Erythroblast (primary cell): Measurements from ENCODE around the gene KIF17.

Experiments
- GATA1 ChIP-seq: IDR thresholded peaks from 2 replicates; pipeline ENCODE4 v1.6.1; 2011; ENCODE audit warnings: low read depth, mild to moderate bottlenecking, control low read depth, low read length, moderate library complexity
- POLR2A ChIP-seq: IDR thresholded peaks from 2 replicates; pipeline ENCODE4 v1.6.1; 2011; ENCODE audit warnings: mild to moderate bottlenecking, low read length

DNA sequence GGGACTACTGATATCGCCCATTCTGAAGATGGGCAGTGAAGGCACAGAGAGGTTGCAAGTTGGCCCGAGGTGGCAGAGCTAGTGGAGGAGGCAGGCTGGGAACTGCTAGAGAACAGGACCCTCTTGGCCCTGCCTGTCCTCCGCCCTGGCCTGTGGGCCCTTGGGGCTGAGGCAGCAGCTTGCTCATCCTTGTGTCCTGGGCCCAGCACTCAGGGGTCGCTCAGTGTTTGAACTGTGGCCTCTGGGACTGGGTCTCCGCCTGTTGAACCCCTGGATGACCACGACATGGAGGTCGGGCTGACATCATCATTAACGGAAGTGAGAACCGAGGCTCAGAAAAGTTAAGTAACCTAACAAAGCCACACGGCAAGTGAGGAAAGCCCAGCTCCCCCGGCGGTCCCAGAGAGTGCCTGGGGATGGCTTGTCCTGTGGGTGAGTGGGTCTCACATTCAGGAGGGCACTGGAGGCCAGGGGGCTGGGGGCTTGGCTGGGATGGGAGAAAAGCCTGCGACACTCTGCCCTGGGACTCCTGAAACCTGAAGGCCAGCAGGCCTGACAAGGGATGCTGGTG lies 33.7 kb downstream of the KIF17 start:
- TF ChIP-seq POLR2A (no peak), GATA1 (no peak)
